H9 (cell line): ENCODE data around the gene ABCA13. TPM values are rescaled to one million over a fixed set of nuclear protein-coding genes. Genes with fewer than 3 reads are reported as not detected.

ENCODE experiments used
- DNase-seq: peaks from one replicate; pipeline ENCODE4 v3.0.0-alpha.2; 2017
- H2AFZ ChIP-seq: one replicate; pipeline ENCODE4 v1.6.1; 2013; ENCODE audit warnings: mild to moderate bottlenecking, low read length, control low read depth, moderate library complexity
- H2AK5ac ChIP-seq: 2 replicates; pipeline ENCODE4 v1.6.1; 2013; ENCODE audit warnings: low read length, control low read depth, mixed read lengths; ENCODE audit not compliant: insufficient read length
- H2BK120ac ChIP-seq: one replicate; pipeline ENCODE4 v1.6.1; 2013; ENCODE audit warnings: low read depth, mild to moderate bottlenecking, low read length, control low read depth, inconsistent platforms; ENCODE audit not compliant: poor library complexity, severe bottlenecking
- H2BK12ac ChIP-seq: 2 replicates; pipeline ENCODE4 v1.6.1; 2013; ENCODE audit warnings: low read length, control low read depth, mixed read lengths, low read depth; ENCODE audit not compliant: insufficient read length
- H2BK15ac ChIP-seq: 2 replicates; pipeline ENCODE4 v1.6.1; 2013; ENCODE audit warnings: low read depth, low read length, control low read depth
- H2BK20ac ChIP-seq: one replicate; pipeline ENCODE4 v1.6.1; 2013; ENCODE audit warnings: low read depth, mild to moderate bottlenecking, low read length, control low read depth, inconsistent platforms; ENCODE audit not compliant: poor library complexity, severe bottlenecking
- H2BK5ac ChIP-seq: 2 replicates; pipeline ENCODE4 v1.6.1; 2013; ENCODE audit warnings: low read length, control low read depth, mixed read lengths; ENCODE audit not compliant: insufficient read length
- H3K14ac ChIP-seq: 2 replicates; pipeline ENCODE4 v1.6.1; 2013; ENCODE audit warnings: low read length, control low read depth; ENCODE audit not compliant: insufficient read depth
- H3K18ac ChIP-seq: 2 replicates; pipeline ENCODE4 v1.6.1; 2013; ENCODE audit warnings: low read depth, mild to moderate bottlenecking, mixed read lengths, low read length, control low read depth; ENCODE audit not compliant: insufficient read length
- H3K23ac ChIP-seq: 2 replicates; pipeline ENCODE4 v1.6.1; 2013; ENCODE audit warnings: low read length, control low read depth, mixed read lengths, low read depth; ENCODE audit not compliant: insufficient read length
- H3K23me2 ChIP-seq: 2 replicates; pipeline ENCODE4 v1.6.1; 2013; ENCODE audit warnings: low read depth, mild to moderate bottlenecking, mixed read lengths, low read length, control low read depth; ENCODE audit not compliant: insufficient read length, poor library complexity, severe bottlenecking
- H3K27ac ChIP-seq: 2 replicates; pipeline ENCODE4 v1.5.1; 2013; ENCODE audit warnings: low read length, control low read depth, mixed read lengths, low read depth; ENCODE audit not compliant: insufficient read length
- H3K27me3 ChIP-seq: 2 replicates; pipeline ENCODE4 v1.6.1; 2013; ENCODE audit warnings: low read length, control low read depth, inconsistent platforms; ENCODE audit not compliant: insufficient read depth
- H3K4ac ChIP-seq: 2 replicates; pipeline ENCODE4 v1.6.1; 2013; ENCODE audit warnings: low read depth, mild to moderate bottlenecking, control low read depth, inconsistent platforms, low read length, moderate library complexity
- H3K4me1 ChIP-seq: 2 replicates; pipeline ENCODE4 v1.6.1; 2013; ENCODE audit warnings: low read length, control low read depth, inconsistent platforms; ENCODE audit not compliant: insufficient read depth
- H3K4me2 ChIP-seq: 2 replicates; pipeline ENCODE4 v1.6.1; 2013; ENCODE audit warnings: low read length, control low read depth, mixed read lengths; ENCODE audit not compliant: insufficient read length, insufficient read depth
- H3K56ac ChIP-seq: 2 replicates; pipeline ENCODE4 v1.6.1; 2013; ENCODE audit warnings: low read depth, mild to moderate bottlenecking, mixed read lengths, low read length, control low read depth; ENCODE audit not compliant: insufficient read length
- H3K79me1 ChIP-seq: 2 replicates; pipeline ENCODE4 v1.6.1; 2013; ENCODE audit warnings: low read depth, mild to moderate bottlenecking, moderate library complexity, low read length, control low read depth, inconsistent platforms; ENCODE audit not compliant: insufficient read depth, poor library complexity, severe bottlenecking
- H3K79me2 ChIP-seq: 2 replicates; pipeline ENCODE4 v1.6.1; 2013; ENCODE audit warnings: low read length, control low read depth, inconsistent platforms; ENCODE audit not compliant: insufficient read depth
- H3K9ac ChIP-seq: 2 replicates; pipeline ENCODE4 v1.6.1; 2013; ENCODE audit warnings: low read length, control low read depth, mixed read lengths; ENCODE audit not compliant: insufficient read length; ENCODE audit errors: extremely low read depth
- H3K9me3 ChIP-seq: one replicate; pipeline ENCODE4 v1.6.1; 2013; ENCODE audit warnings: low read depth, low read length, inconsistent platforms; ENCODE audit not compliant: control insufficient read depth
- H3T11ph ChIP-seq: one replicate; pipeline ENCODE4 v1.6.1; 2013; ENCODE audit warnings: mild to moderate bottlenecking, low read length, control low read depth, inconsistent platforms
- H4K20me1 ChIP-seq: one replicate; pipeline ENCODE4 v1.6.1; 2013; ENCODE audit not compliant: control insufficient read depth, insufficient read length, insufficient read depth
- H4K5ac ChIP-seq: 2 replicates; pipeline ENCODE4 v1.6.1; 2013; ENCODE audit warnings: low read depth, mild to moderate bottlenecking, mixed read lengths, low read length, control low read depth; ENCODE audit not compliant: insufficient read length
- H4K8ac ChIP-seq: replicated peaks from 2 replicates; pipeline ENCODE4 v1.6.1; 2013; ENCODE audit warnings: low read length, control low read depth, mixed read lengths, low read depth; ENCODE audit not compliant: insufficient read length
- H4K91ac ChIP-seq: 2 replicates; pipeline ENCODE4 v1.6.1; 2013; ENCODE audit warnings: low read depth, mild to moderate bottlenecking, moderate library complexity, mixed read lengths, low read length, control low read depth; ENCODE audit not compliant: insufficient read length
- H3K27ac Mint-ChIP-seq, 3 experiments: 2 replicates in 2 of 3; 3 replicates in 1 of 3; pipeline ENCODE4 v1.8.0; 2020 to 2021; ENCODE audit warnings: mixed read lengths in 3 of 3, mild to moderate bottlenecking in 1 of 3, moderate library complexity in 1 of 3
- H3K27me3 Mint-ChIP-seq: 2 replicates; pipeline ENCODE4 v1.8.0; 2021; ENCODE audit warnings: low read depth, mild to moderate bottlenecking, moderate library complexity, mixed read lengths
- H3K36me3 Mint-ChIP-seq, 3 experiments: 2 replicates in 2 of 3; 3 replicates in 1 of 3; pipeline ENCODE4 v1.8.0; 2020 to 2021; ENCODE audit warnings: low read depth in 3 of 3, mixed read lengths in 3 of 3; ENCODE audit not compliant: insufficient read depth in 1 of 3
- H3K4me1 Mint-ChIP-seq, 2 experiments: 2 replicates each; pipeline ENCODE4 v1.8.0; 2020; ENCODE audit warnings: mixed read lengths in 2 of 2
- H3K4me3 Mint-ChIP-seq, 2 experiments: 2 replicates in 1 of 2; 3 replicates in 1 of 2; pipeline ENCODE4 v1.8.0; 2020 to 2021; ENCODE audit warnings: mild to moderate bottlenecking in 2 of 2, mixed read lengths in 2 of 2, moderate library complexity in 1 of 2
- H3K9me3 Mint-ChIP-seq, 2 experiments: 2 replicates in 1 of 2; 3 replicates in 1 of 2; pipeline ENCODE4 v1.8.0; 2020; ENCODE audit warnings: mild to moderate bottlenecking in 2 of 2, mixed read lengths in 2 of 2, moderate library complexity in 1 of 2
- WGBS: extraction: QIAGEN DNeasy Blood & Tissue Kit; methylation state at CpG from one replicate; pipeline ENCODE4 v1.1.7; 2013; ENCODE audit warnings: missing lambda C conversion rate, low lambda C conversion rate, mixed read lengths; ENCODE audit not compliant: insufficient read length; ENCODE audit errors: extremely low coverage; 5-methylcytosine and 5-hydroxymethylcytosine counted together
- total RNA-seq: library from RNA; stranded (reverse); gene quantifications from 2 replicates; pipeline ENCODE4 v1.2.1, GENCODE V29; 2021
- TF ChIP-seq, protein P1 (sequence below): fragments of 200-600 bp; sonication (generic); conservative IDR thresholded peaks from 3 replicates; pipeline ENCODE4 v1.8.0; 2021; ENCODE audit warnings: antibody characterized with exemption, mild to moderate bottlenecking

Gene ABCA13
- total RNA-seq, 1 experiment from 2014 or later = 0.11 TPM

DNA sequence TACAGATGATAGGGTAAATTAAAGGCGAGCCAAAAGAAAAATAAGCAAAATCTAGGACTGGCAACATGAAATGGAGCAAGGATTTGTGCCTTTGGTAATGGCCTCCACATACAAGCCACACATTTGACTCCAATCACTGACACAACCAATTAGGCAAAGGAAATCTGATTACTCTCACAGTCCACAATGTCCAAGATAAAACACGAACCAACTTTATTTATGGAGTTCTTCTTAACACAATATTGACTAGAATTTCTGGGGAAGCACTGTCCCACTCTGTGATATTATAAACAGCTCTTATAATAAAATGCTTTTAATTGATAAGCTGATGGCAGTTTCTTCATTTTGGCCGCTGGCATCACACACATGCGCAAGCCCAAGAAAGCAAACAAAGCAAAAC lies 334.2 kb downstream of the ABCA13 start:
- H3K4me1 ChIP-seq = no peaks in the 10 kb centered on the region
- H3T11ph ChIP-seq = no peak overlapping the region
- H4K5ac ChIP-seq = no peak overlapping the region
- Mint-ChIP-seq H3K9me3 (no peaks in the 10 kb centered on the region), H3K4me3 (no peak overlapping the region), H3K36me3 (no peaks in the 10 kb centered on the region), H3K27me3 (no peaks in the 10 kb centered on the region), H3K27ac (no peak overlapping the region), H3K4me1 (peaks cover 0 to 3% of the 10 kb centered on the region in 2 experiments; a peak in 1 of 4 replicates)
- H2BK15ac ChIP-seq = no peak overlapping the region
- H3K4me2 ChIP-seq = no peak overlapping the region
- no peak overlapping the region for H2BK5ac ChIP-seq
- no peak overlapping the region for H3K18ac ChIP-seq
- H3K23ac ChIP-seq = no peak overlapping the region
- H4K8ac ChIP-seq = no peak overlapping the region
- H3K14ac ChIP-seq = no peak overlapping the region
- no peaks in the 10 kb centered on the region for H3K9me3 ChIP-seq
- H4K91ac ChIP-seq = no peak overlapping the region
- H2AFZ ChIP-seq = no peak overlapping the region
- H3K56ac ChIP-seq = no peak overlapping the region
- no peak overlapping the region for H3K9ac ChIP-seq
- no peak overlapping the region for H2BK120ac ChIP-seq
- DNase-seq = no peak
- H2AK5ac ChIP-seq = no peak overlapping the region
- H3K27me3 ChIP-seq = no peaks in the 10 kb centered on the region
- no peak overlapping the region for H3K27ac ChIP-seq
- H3K79me1 ChIP-seq = no peaks in the 10 kb centered on the region
- H2BK12ac ChIP-seq = no peak overlapping the region
- H3K79me2 ChIP-seq = no peaks in the 10 kb centered on the region
- H3K23me2 ChIP-seq = no peaks in the 10 kb centered on the region
- TF ChIP-seq, protein P1, sequence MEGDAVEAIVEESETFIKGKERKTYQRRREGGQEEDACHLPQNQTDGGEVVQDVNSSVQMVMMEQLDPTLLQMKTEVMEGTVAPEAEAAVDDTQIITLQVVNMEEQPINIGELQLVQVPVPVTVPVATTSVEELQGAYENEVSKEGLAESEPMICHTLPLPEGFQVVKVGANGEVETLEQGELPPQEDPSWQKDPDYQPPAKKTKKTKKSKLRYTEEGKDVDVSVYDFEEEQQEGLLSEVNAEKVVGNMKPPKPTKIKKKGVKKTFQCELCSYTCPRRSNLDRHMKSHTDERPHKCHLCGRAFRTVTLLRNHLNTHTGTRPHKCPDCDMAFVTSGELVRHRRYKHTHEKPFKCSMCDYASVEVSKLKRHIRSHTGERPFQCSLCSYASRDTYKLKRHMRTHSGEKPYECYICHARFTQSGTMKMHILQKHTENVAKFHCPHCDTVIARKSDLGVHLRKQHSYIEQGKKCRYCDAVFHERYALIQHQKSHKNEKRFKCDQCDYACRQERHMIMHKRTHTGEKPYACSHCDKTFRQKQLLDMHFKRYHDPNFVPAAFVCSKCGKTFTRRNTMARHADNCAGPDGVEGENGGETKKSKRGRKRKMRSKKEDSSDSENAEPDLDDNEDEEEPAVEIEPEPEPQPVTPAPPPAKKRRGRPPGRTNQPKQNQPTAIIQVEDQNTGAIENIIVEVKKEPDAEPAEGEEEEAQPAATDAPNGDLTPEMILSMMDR = no peak
- H2BK20ac ChIP-seq = no peak overlapping the region
- H3K4ac ChIP-seq = no peak overlapping the region
- no peaks in the 10 kb centered on the region for H4K20me1 ChIP-seq
- WGBS = no CpG with 5 or more reads among the region's 4 CpGs
